Body of pancreas (tissue), 4 donors: ENCODE measurements around the gene GATB.
"Not testable (repeated sequence)": the region's sequence is repeated elsewhere in the genome, so short reads cannot be mapped to it uniquely, and the experiment has no call there.

ENCODE experiments used
- POLR2A ChIP-seq, 3 donors: fragments of 450-650 bp; IDR thresholded peaks; one replicate each; pipeline ENCODE4 v1.6.1; 2016; ENCODE audit warnings: antibody characterized with exemption in 3 of 3, mild to moderate bottlenecking in 2 of 3
- TF ChIP-seq, protein P1 (sequence below), 7 experiments: fragments of 450-650 bp in 4 of 7; fragments of 200-600 bp in 3 of 7; sonication (generic) in 3 of 7; IDR thresholded peaks; one replicate each; pipeline ENCODE4 v1.5.1; 2016 to 2019; ENCODE audit warnings: antibody characterized with exemption in 7 of 7

- TF ChIP-seq, protein P1, sequence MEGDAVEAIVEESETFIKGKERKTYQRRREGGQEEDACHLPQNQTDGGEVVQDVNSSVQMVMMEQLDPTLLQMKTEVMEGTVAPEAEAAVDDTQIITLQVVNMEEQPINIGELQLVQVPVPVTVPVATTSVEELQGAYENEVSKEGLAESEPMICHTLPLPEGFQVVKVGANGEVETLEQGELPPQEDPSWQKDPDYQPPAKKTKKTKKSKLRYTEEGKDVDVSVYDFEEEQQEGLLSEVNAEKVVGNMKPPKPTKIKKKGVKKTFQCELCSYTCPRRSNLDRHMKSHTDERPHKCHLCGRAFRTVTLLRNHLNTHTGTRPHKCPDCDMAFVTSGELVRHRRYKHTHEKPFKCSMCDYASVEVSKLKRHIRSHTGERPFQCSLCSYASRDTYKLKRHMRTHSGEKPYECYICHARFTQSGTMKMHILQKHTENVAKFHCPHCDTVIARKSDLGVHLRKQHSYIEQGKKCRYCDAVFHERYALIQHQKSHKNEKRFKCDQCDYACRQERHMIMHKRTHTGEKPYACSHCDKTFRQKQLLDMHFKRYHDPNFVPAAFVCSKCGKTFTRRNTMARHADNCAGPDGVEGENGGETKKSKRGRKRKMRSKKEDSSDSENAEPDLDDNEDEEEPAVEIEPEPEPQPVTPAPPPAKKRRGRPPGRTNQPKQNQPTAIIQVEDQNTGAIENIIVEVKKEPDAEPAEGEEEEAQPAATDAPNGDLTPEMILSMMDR (IDR thresholded peaks at IDR 0.05): not testable (repeated sequence)
- TF ChIP-seq POLR2A (IDR thresholded peaks at IDR 0.05): not testable (repeated sequence)
These were observed 29.1 kb downstream of the GATB start for GRCh38 chr4:151731670-151732069.
